ENCODE data around the gene MST1R. TPM values are rescaled to one million over a fixed set of nuclear protein-coding genes. Genes with fewer than 3 reads are reported as not detected.

Gene MST1R
- total and polyA plus RNA-seq, 9 of the 15 experiments (the other 6 are each of a cell fraction or from before 2014, with no cell fraction given) = 1.3 to 10.0 (median 3.8) TPM

DNA sequence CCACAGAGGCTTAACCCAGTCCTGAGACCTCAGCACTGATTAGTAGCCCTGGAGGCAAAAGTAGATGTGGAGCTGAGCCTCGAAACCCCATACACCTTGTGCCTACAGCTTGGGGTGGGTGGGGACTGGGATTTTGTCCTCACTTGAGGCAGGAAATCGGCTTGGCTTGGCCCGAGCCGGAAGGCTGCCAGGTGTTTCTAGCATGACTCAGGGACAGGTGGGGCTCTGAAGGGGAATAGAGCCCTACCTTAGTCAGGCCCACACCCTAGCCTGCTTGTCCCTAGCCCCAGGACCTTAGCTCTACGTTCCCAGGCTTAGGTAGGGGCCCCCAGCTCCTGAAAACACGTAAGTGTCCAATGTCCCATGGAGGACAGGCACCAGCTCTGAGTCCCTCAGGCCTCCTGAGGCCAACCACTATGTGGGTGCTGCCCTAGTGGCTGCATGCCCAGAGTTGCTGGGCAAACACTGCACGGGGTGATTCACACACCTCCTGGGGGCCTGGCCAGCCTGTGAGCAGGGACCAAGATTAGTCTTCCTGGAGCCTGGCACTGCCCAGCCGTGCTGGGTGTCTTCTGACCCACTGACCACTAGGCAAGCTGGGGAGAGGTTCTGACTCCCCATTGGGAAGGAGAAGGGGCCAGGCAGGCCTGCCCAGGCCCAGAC is 3.1 kb downstream of the MST1R start:
- DNase-seq (ENCODE audit: extremely low read depth in 1 of 4, low spot score in 3 of 4) (no peak), FAIRE-seq (no peak), ATAC-seq (no peak)
- in situ Hi-C loops (cut with MboI) = no loop called here
- Histone ChIP-seq H3K9me3 (replicated peaks; ENCODE audit: control insufficient read depth, insufficient read depth, low read depth, low read length) (no peaks in the 10 kb centered on the region), H3K4me3 (no peak overlapping the region), H3K9me1 (ENCODE audit: control insufficient read depth, insufficient read depth, low read length) (no peaks in the 10 kb centered on the region), H3K36me3 (ENCODE audit: control insufficient read depth, insufficient read depth, low read length) (peaks cover 2% of the 10 kb centered on the region; the same call in 1 of the 3 replicates), H3K27ac (ENCODE audit: extremely low read depth, low read depth, low read length) (no peak overlapping the region), H3K79me2 (ENCODE audit: control insufficient read depth, insufficient read depth, low read length) (peaks cover 24% of the 10 kb centered on the region), H3K4me1 (replicated peaks in 1 of 2; ENCODE audit: control insufficient read depth in 2 of 2, insufficient read depth in 2 of 2, low read length in 2 of 2) (peaks cover 14 to 49% of the 10 kb centered on the region in 2 experiments), H3K27me3 (ENCODE audit: control insufficient read depth in 2 of 2, insufficient read depth in 2 of 2, low read length in 2 of 2) (no peaks in the 10 kb centered on the region), H4K20me1 (replicated peaks; ENCODE audit: control insufficient read depth, insufficient read depth, low read length) (no peaks in the 10 kb centered on the region), H2AFZ (ENCODE audit: low read depth, low read length) (no peak overlapping the region), H3K4me2 (ENCODE audit: insufficient read depth, low read length) (peak overlapping the region; percentile 43), H3K9ac (ENCODE audit: insufficient read depth in 1 of 2, low read depth in 2 of 2, low read length in 2 of 2) (peak overlapping the region in 1 of 2 experiments; percentile 41; a peak in 2 of 4 replicates)
- intact Hi-C loops (cut with micrococcal nuclease) = loop anchor here (10.0 kb wide), 1 partner anchor 346 kb away; the partner anchor contains the start of gene BSN
- ChIA-PET POLR2A (interaction anchor here (0.6 to 1.3 kb wide), 4 partner anchors 8 to 113 kb away, joined by 3 to 4 read pairs (median 4); no protein-coding TSS in a partner anchor), CTCF (ENCODE audit: low intra/inter-chr PET ratio) (no interaction called here)
- no TSS peak for BruUV-seq (replicated peaks)
- 54% methylated on average over 4 of the region's 8 CpGs for WGBS (ENCODE audit: insufficient coverage, low coverage, missing lambda C conversion rate)
- no peak for TF ChIP-seq BRD9 (IDR thresholded peaks at IDR 0.05; ENCODE audit: low read depth, partially characterized antibody)
- no peak for TF ChIP-seq ZNF134 (CRISPR knock-in tag; conservative IDR thresholded peaks at IDR 0.05)
- TF ChIP-seq, protein P1, sequence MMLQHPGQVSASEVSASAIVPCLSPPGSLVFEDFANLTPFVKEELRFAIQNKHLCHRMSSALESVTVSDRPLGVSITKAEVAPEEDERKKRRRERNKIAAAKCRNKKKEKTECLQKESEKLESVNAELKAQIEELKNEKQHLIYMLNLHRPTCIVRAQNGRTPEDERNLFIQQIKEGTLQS (IDR thresholded peaks at IDR 0.05) = no peak
- TF ChIP-seq, protein P1 (CRISPR knock-in tag; conservative IDR thresholded peaks at IDR 0.05) = no peak
- no peak for TF ChIP-seq XRCC5 (IDR thresholded peaks at IDR 0.05; ENCODE audit: low read depth, low read length)
- TF ChIP-seq, protein P2, sequence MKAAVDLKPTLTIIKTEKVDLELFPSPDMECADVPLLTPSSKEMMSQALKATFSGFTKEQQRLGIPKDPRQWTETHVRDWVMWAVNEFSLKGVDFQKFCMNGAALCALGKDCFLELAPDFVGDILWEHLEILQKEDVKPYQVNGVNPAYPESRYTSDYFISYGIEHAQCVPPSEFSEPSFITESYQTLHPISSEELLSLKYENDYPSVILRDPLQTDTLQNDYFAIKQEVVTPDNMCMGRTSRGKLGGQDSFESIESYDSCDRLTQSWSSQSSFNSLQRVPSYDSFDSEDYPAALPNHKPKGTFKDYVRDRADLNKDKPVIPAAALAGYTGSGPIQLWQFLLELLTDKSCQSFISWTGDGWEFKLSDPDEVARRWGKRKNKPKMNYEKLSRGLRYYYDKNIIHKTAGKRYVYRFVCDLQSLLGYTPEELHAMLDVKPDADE (conservative IDR thresholded peaks at IDR 0.05; ENCODE audit: control insufficient read depth, low read depth, low read length) = no peak
- no peak for TF ChIP-seq DIDO1 (tag; IDR thresholded peaks at IDR 0.05; ENCODE audit: low read depth)
- TF ChIP-seq, protein P3, sequence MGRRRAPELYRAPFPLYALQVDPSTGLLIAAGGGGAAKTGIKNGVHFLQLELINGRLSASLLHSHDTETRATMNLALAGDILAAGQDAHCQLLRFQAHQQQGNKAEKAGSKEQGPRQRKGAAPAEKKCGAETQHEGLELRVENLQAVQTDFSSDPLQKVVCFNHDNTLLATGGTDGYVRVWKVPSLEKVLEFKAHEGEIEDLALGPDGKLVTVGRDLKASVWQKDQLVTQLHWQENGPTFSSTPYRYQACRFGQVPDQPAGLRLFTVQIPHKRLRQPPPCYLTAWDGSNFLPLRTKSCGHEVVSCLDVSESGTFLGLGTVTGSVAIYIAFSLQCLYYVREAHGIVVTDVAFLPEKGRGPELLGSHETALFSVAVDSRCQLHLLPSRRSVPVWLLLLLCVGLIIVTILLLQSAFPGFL (CRISPR knock-in tag; IDR thresholded peaks at IDR 0.05) = no peak
- no peak for TF ChIP-seq TEAD1 (CRISPR knock-in tag; IDR thresholded peaks at IDR 0.05)
